Measurements from ENCODE around the gene SLC45A3.

The SLC45A3 gene

GRCh38 chr1:205680073-205680851 is at the start of gene SLC45A3 (continued):
- TF ChIP-seq, protein P1, sequence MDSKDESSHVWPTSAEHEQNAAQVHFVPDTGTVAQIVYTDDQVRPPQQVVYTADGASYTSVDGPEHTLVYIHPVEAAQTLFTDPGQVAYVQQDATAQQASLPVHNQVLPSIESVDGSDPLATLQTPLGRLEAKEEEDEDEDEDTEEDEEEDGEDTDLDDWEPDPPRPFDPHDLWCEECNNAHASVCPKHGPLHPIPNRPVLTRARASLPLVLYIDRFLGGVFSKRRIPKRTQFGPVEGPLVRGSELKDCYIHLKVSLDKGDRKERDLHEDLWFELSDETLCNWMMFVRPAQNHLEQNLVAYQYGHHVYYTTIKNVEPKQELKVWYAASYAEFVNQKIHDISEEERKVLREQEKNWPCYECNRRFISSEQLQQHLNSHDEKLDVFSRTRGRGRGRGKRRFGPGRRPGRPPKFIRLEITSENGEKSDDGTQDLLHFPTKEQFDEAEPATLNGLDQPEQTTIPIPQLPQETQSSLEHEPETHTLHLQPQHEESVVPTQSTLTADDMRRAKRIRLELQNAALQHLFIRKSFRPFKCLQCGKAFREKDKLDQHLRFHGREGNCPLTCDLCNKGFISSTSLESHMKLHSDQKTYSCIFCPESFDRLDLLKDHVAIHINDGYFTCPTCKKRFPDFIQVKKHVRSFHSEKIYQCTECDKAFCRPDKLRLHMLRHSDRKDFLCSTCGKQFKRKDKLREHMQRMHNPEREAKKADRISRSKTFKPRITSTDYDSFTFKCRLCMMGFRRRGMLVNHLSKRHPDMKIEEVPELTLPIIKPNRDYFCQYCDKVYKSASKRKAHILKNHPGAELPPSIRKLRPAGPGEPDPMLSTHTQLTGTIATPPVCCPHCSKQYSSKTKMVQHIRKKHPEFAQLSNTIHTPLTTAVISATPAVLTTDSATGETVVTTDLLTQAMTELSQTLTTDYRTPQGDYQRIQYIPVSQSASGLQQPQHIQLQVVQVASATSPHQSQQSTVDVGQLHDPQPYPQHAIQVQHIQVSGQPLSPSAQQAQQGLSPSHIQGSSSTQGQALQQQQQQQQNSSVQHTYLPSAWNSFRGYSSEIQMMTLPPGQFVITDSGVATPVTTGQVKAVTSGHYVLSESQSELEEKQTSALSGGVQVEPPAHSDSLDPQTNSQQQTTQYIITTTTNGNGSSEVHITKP (tag by site-specific recombination; IDR thresholded peaks at IDR 0.05): peak; percentile 22; the same call in 1 of the 2 replicates
- TF ChIP-seq ZNF677 (tag by site-specific recombination; IDR thresholded peaks at IDR 0.05) (0 out of 2 replicates have a peak, but pooled peaks have one; percentile 47), SP2 (tag by site-specific recombination; IDR thresholded peaks at IDR 0.05) (peak; percentile 55), ZBTB10 (tag by site-specific recombination; IDR thresholded peaks at IDR 0.05) (0 out of 2 replicates have a peak, but pooled peaks have one; percentile 22), ZNF560 (tag by site-specific recombination; IDR thresholded peaks at IDR 0.05; ENCODE audit: borderline replicate concordance) (no peak), SP3 (tag by site-specific recombination; IDR thresholded peaks at IDR 0.05) (peak; percentile 42; the same call in 1 of the 2 replicates)

- H3K36me3 ChIP-seq (ENCODE audit: control insufficient read depth in 2 of 2, insufficient read depth in 1 of 2, low read length in 2 of 2): peaks cover 67 to 73% of the 10 kb centered on the region in 2 experiments
- no peak overlapping the region for H3K4me3 ChIP-seq (ENCODE audit: low read depth, low read length)
- H3K9me3 ChIP-seq (ENCODE audit: control insufficient read depth, insufficient read depth, low read depth, low read length): no peaks in the 10 kb centered on the region
- ChIA-PET CTCF (interaction anchor here (0.8 to 9.2 kb wide), 2 partner anchors 14 to 15 kb away, joined by 4 to 94 read pairs; no protein-coding TSS in a partner anchor), POLR2A (no interaction called here)
- H3K4me1 ChIP-seq (ENCODE audit: control insufficient read depth, insufficient read depth, low read length): no peaks in the 10 kb centered on the region
- no peak for TF ChIP-seq ZNF670 (tag by site-specific recombination; IDR thresholded peaks at IDR 0.05; ENCODE audit: low read depth)
- peak; percentile 60 for TF ChIP-seq SCRT2 (tag by site-specific recombination; IDR thresholded peaks at IDR 0.05)
- peak; percentile 74; the same call in 1 of the 2 replicates for TF ChIP-seq SP7 (tag by site-specific recombination; IDR thresholded peaks at IDR 0.05)
- TF ChIP-seq SETDB1 (IDR thresholded peaks at IDR 0.05; ENCODE audit: insufficient read length, low read length): no peak
- TF ChIP-seq ZNF248 (tag by site-specific recombination; IDR thresholded peaks at IDR 0.05): no peak
- TF ChIP-seq ZNF560 (tag by site-specific recombination; IDR thresholded peaks at IDR 0.05; ENCODE audit: borderline replicate concordance): no peak
- TF ChIP-seq MYNN (tag by site-specific recombination; IDR thresholded peaks at IDR 0.05; ENCODE audit: borderline replicate concordance): no peak
- H3K27ac ChIP-seq (ENCODE audit: extremely low read depth, low read depth, low read length): no peak overlapping the region
Observed at GRCh38 chr1:205726619-205727125, 46.4 kb upstream of the SLC45A3 start.

GRCh38 chr1:205725514-205725913 is 45.2 kb upstream of the SLC45A3 start:
- ChIA-PET POLR2A (no interaction called here), CTCF (interaction anchor here (0.7 to 9.2 kb wide), 5 partner anchors 13 to 252 kb away, joined by 3 to 94 read pairs (median 6); no protein-coding TSS in a partner anchor)
- no peaks in the 10 kb centered on the region for H3K9me3 ChIP-seq (ENCODE audit: control insufficient read depth, insufficient read depth, low read depth, low read length)
- H3K36me3 ChIP-seq (ENCODE audit: control insufficient read depth in 2 of 2, insufficient read depth in 1 of 2, low read length in 2 of 2): peaks cover 78 to 80% of the 10 kb centered on the region in 2 experiments
- no peak overlapping the region for H3K27ac ChIP-seq (ENCODE audit: extremely low read depth, low read depth, low read length)
- TF ChIP-seq, protein P2, sequence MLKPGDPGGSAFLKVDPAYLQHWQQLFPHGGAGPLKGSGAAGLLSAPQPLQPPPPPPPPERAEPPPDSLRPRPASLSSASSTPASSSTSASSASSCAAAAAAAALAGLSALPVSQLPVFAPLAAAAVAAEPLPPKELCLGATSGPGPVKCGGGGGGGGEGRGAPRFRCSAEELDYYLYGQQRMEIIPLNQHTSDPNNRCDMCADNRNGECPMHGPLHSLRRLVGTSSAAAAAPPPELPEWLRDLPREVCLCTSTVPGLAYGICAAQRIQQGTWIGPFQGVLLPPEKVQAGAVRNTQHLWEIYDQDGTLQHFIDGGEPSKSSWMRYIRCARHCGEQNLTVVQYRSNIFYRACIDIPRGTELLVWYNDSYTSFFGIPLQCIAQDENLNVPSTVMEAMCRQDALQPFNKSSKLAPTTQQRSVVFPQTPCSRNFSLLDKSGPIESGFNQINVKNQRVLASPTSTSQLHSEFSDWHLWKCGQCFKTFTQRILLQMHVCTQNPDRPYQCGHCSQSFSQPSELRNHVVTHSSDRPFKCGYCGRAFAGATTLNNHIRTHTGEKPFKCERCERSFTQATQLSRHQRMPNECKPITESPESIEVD (tag by site-specific recombination; IDR thresholded peaks at IDR 0.05): peak; percentile 73
- no peak for TF ChIP-seq KLF1 (tag by site-specific recombination; IDR thresholded peaks at IDR 0.05)
- H3K4me1 ChIP-seq (ENCODE audit: control insufficient read depth, insufficient read depth, low read length): no peaks in the 10 kb centered on the region
- no peak overlapping the region for H3K4me3 ChIP-seq (ENCODE audit: low read depth, low read length)
